HUES48 (cell line): ENCODE measurements around the gene EVC.

ENCODE experiments used
- H3K27ac ChIP-seq: one replicate; pipeline ENCODE4 v1.7.0; 2013; ENCODE audit warnings: low read depth, low read length, inconsistent platforms
- H3K27me3 ChIP-seq: 2 replicates; pipeline ENCODE4 v1.6.1; 2013; ENCODE audit warnings: mild to moderate bottlenecking, low read length; ENCODE audit not compliant: control insufficient read depth, insufficient read depth
- H3K36me3 ChIP-seq: 2 replicates; pipeline ENCODE4 v1.6.1; 2013; ENCODE audit warnings: low read length; ENCODE audit not compliant: control insufficient read depth, insufficient read depth
- H3K4me1 ChIP-seq: 2 replicates; pipeline ENCODE4 v1.6.1; 2013; ENCODE audit warnings: mild to moderate bottlenecking, low read length; ENCODE audit not compliant: control insufficient read depth, insufficient read depth
- H3K4me3 ChIP-seq: 2 replicates; pipeline ENCODE4 v1.5.1; 2013; ENCODE audit warnings: mild to moderate bottlenecking, low read depth, low read length
- H3K9ac ChIP-seq: 2 replicates; pipeline ENCODE4 v1.6.1; 2013; ENCODE audit warnings: mild to moderate bottlenecking, low read depth, low read length, moderate library complexity
- H3K9me3 ChIP-seq: 2 replicates; pipeline ENCODE4 v1.6.1; 2013; ENCODE audit warnings: low read length; ENCODE audit not compliant: control insufficient read depth, insufficient read depth

EVC gene

GRCh38 chr4:5756271-5756670 lies 45.3 kb downstream of the EVC start:
- peaks cover 39% of the 10 kb centered on the region for H3K36me3 ChIP-seq

DNA sequence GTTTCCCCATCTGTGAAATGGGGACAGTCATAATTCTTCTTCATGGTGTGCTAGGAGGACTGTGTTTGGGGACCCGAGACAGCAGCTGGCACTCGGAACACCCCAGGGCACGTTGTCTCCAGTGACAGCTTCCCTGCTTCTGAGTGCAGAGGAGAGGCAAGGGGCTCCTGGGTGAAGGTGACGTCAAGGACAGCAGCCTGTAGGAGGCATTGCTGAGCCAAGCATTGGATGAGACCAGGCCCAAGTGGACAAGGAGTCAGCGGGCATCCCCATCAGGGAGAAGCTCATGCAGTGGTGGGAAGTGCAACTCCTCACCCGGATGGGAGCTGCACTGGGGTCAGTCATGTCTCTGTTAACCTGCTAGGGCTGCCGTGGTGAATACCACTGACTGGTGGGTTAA lies 46.1 kb downstream of the EVC start:
- no peak overlapping the region for H3K27ac ChIP-seq
- H3K4me3 ChIP-seq: no peak overlapping the region
- H3K27me3 ChIP-seq: no peaks in the 10 kb centered on the region
- H3K9ac ChIP-seq: no peak overlapping the region
- H3K9me3 ChIP-seq: no peaks in the 10 kb centered on the region
- H3K4me1 ChIP-seq: peaks cover 15% of the 10 kb centered on the region
- H3K36me3 ChIP-seq: peaks cover 39% of the 10 kb centered on the region

More at GRCh38 chr4:5756271-5756670, 45.3 kb downstream of the EVC start:
- Histone ChIP-seq H3K27ac (no peak overlapping the region), H3K4me3 (no peak overlapping the region), H3K9me3 (no peaks in the 10 kb centered on the region), H3K9ac (no peak overlapping the region), H3K4me1 (peaks cover 24% of the 10 kb centered on the region), H3K27me3 (no peaks in the 10 kb centered on the region)

- peaks cover 39% of the 10 kb centered on the region for H3K36me3 ChIP-seq
- H3K9ac ChIP-seq: no peak overlapping the region
- H3K4me1 ChIP-seq: peaks cover 12% of the 10 kb centered on the region
- H3K4me3 ChIP-seq: no peak overlapping the region
- H3K27ac ChIP-seq: no peak overlapping the region
- no peaks in the 10 kb centered on the region for H3K9me3 ChIP-seq
- H3K27me3 ChIP-seq: no peaks in the 10 kb centered on the region
These were observed 46.5 kb downstream of the EVC start for GRCh38 chr4:5757536-5757935.

GRCh38 chr4:5757954-5758353 lies 47.0 kb downstream of the EVC start:
- Histone ChIP-seq H3K27me3 (no peaks in the 10 kb centered on the region), H3K4me3 (no peak overlapping the region), H3K9me3 (no peaks in the 10 kb centered on the region), H3K36me3 (peaks cover 39% of the 10 kb centered on the region), H3K27ac (no peak overlapping the region), H3K4me1 (peaks cover 8% of the 10 kb centered on the region; the same call in 1 of the 2 replicates), H3K9ac (no peak overlapping the region)

DNA sequence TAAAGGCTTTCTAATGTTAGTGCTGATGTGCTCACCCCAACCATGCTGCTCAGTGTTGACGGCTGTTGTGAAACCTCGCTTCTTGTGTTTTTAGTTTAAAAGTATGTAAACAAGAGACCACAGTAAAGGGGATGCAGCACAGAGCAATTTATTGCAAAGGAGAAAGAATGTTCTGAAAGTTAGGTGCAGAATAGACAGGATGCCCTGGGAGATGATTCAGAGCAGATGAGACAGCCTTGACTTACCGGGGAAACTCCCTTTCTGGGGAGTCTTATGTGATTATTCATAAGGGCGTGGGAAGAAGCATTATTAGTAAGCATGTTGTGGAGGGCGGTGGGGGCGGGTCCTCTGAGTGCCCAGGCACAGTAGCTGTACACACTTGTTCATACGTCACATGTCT lies 47.7 kb downstream of the EVC start:
- H3K36me3 ChIP-seq: peaks cover 36% of the 10 kb centered on the region
- no peaks in the 10 kb centered on the region for H3K27me3 ChIP-seq
- H3K9me3 ChIP-seq: no peaks in the 10 kb centered on the region
- no peak overlapping the region for H3K27ac ChIP-seq
- H3K9ac ChIP-seq: no peak overlapping the region
- 0 out of 2 replicates have a peak, but pooled peaks cover 5% of the 10 kb centered on the region for H3K4me1 ChIP-seq
- H3K4me3 ChIP-seq: no peak overlapping the region

DNA sequence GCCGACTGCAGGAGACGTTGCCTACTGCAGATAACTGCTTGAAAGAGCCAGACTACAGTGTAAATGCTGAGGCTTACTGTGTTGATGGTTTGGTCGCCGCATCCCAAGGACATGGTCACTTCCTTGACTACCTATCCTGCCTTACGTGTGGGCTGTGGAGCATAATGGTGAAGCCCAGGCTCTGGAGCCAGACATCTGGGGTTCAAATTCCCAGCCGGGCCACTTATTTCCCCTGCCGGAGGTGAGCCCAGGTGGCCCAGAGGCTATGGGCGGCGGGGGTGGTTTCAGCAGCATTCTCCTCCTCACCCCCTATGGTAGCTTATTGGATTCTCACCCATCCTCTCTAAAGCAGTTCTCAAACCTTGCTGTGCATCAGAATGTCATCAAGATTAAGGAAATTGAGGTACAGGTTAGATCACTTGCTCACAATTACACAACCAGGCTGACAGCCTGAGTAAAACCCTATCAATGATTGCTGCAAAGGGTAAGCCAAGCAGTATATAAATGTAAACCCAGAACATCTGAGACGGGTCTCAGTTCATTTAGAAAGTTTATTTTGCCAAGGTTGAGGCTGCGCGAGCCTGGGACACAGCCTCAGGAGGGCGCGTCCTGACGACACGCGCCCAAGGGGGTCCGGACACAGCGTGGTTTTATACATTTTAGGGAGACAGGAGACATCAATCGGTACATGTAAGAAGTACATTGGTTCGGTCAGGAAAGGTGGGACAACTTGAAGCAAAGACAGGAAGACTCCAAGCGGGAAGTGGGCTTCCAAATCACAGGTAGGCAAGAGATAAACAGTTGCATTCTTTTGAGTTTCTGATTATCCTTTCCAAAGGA lies 48.5 kb downstream of the EVC start:
- Histone ChIP-seq H3K9ac (no peak overlapping the region), H3K27ac (no peak overlapping the region), H3K9me3 (no peaks in the 10 kb centered on the region), H3K4me3 (no peak overlapping the region), H3K4me1 (0 out of 2 replicates have a peak, but pooled peaks cover 5% of the 10 kb centered on the region), H3K27me3 (no peaks in the 10 kb centered on the region), H3K36me3 (peaks cover 30% of the 10 kb centered on the region; the same call in 1 of the 2 replicates)

DNA sequence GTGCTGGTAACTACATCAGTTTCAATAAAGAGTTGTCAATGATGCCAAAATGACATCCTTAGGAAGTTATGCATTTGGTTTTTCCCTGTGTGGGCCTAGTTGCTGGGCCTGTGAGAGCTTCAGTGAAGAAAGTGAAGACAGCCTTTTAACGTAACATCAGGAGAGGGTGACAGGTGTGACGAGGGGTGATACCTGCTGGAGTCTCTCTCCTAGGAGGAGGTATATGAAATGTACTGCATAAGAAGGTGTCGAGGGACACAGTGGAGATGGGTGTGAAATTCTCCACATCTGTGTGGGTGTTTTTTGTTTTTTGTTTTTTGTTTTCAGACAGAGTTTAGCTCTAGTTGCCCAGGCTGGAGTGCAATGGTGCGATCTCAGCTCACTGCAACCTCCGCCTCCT lies 49.2 kb downstream of the EVC start:
- H3K27me3 ChIP-seq: no peaks in the 10 kb centered on the region
- no peak overlapping the region for H3K9ac ChIP-seq
- H3K4me1 ChIP-seq: 0 out of 2 replicates have a peak, but pooled peaks cover 5% of the 10 kb centered on the region
- H3K9me3 ChIP-seq: no peaks in the 10 kb centered on the region
- H3K27ac ChIP-seq: no peak overlapping the region
- no peak overlapping the region for H3K4me3 ChIP-seq
- H3K36me3 ChIP-seq: peaks cover 28% of the 10 kb centered on the region; the same call in 1 of the 2 replicates

DNA sequence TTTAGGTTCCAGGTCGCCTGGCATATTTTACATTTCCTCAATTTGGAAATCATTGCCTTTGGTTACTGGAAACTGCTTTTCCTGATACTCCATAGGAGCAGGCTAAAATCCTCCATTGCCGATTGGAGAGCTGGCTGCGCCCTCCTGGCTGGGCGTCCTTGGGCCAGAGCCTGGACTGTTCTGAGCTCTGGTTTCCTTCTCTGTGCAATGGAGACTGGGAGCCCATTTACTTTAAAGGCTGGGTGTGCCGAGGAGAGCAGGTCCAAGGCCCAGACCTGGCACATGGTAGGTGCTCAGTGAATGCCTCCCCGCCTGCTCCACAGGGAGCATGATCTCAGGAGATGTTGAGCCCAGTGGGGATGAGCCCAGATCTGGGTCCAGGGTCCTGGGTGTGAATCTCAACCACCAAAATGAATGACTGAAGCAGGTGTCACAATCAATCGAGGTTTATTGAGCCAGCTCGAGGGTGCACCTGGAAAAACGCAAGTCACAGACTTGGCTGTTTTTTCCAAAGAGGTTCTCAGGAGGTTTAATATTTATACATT lies 50.0 kb downstream of the EVC start:
- no peak overlapping the region for H3K4me3 ChIP-seq
- no peak overlapping the region for H3K9ac ChIP-seq
- H3K27ac ChIP-seq: no peak overlapping the region
- no peaks in the 10 kb centered on the region for H3K9me3 ChIP-seq
- no peaks in the 10 kb centered on the region for H3K27me3 ChIP-seq
- peaks cover 23% of the 10 kb centered on the region; the same call in 1 of the 2 replicates for H3K36me3 ChIP-seq
- 0 out of 2 replicates have a peak, but pooled peaks cover 5% of the 10 kb centered on the region for H3K4me1 ChIP-seq

DNA sequence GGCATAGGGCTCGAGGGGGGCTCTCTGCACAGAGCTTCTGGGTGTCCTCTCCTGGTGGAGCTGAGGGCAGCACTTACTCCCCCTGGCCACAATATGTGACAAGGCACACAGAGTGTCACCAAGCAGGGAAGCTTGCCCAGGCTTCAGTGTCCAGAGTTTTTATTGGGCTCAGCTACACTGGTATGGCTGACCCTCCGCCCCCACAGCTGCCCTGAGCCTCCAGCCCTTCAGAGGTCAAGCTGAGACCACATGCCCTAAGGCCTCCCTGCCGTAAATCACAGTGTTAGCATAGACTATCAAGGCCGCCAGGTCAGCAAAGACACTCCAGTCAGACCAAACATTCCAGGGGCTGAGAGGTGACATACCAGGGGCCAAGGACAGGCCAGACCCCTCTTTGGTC lies 59.0 kb downstream of the EVC start:
- Histone ChIP-seq H3K4me1 (peaks cover 7% of the 10 kb centered on the region; the same call in 1 of the 2 replicates), H3K27ac (no peak overlapping the region), H3K27me3 (no peaks in the 10 kb centered on the region), H3K36me3 (peaks cover 4% of the 10 kb centered on the region; the same call in 1 of the 2 replicates), H3K4me3 (no peak overlapping the region), H3K9ac (no peak overlapping the region), H3K9me3 (peaks cover 15% of the 10 kb centered on the region; the same call in 1 of the 2 replicates)

DNA sequence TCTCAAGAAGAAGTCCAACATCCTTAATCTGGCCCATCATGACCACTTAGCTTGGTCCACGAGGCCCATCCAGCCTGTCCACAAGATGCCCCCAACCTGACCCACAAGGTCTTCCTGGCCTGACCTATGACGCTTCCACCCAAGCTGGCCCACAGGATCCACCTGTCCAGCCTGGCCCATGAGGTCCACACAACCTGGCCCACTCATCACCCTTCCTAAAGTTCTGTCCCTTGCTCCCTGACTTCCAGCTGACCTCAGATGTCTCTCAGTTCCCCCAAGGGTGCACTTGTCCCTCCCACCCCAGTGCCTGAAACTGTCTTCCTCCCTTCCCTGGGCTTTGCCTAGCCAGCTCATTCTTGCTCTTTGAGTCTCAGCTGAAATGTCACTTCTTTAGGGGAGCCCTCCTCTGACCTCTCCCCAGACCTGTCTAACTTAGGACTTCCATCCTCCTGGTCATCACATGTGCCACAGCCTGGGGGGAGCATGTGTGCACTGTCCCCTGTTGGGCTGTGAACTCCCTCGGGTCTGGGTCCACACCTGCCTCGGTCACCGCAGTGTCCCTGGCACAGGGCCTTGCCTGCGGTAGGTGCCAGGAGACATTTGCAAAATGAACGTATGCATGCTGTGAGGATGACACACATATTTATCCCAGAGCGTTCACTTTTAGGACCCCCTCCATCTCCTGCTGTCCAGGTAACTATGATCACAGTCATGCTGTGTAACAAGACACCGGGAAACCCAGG lies 61.7 kb downstream of the EVC start:
- Histone ChIP-seq H3K4me3 (no peak overlapping the region), H3K36me3 (peaks cover 4% of the 10 kb centered on the region; the same call in 1 of the 2 replicates), H3K4me1 (peaks cover 7% of the 10 kb centered on the region; the same call in 1 of the 2 replicates), H3K9me3 (peaks cover 34% of the 10 kb centered on the region), H3K27ac (no peak overlapping the region), H3K27me3 (no peaks in the 10 kb centered on the region), H3K9ac (no peak overlapping the region)

- H3K27me3 ChIP-seq: no peaks in the 10 kb centered on the region
- peak overlapping the region; percentile 12 for H3K27ac ChIP-seq
- no peak overlapping the region for H3K4me3 ChIP-seq
- H3K4me1 ChIP-seq: peaks cover 7% of the 10 kb centered on the region; the same call in 1 of the 2 replicates
- H3K9ac ChIP-seq: no peak overlapping the region
- H3K36me3 ChIP-seq: peaks cover 4% of the 10 kb centered on the region; the same call in 1 of the 2 replicates
- peaks cover 29% of the 10 kb centered on the region for H3K9me3 ChIP-seq
These were observed 62.2 kb downstream of the EVC start for GRCh38 chr4:5773271-5773555.
